B cell (primary cell): ENCODE measurements around the gene FIGNL2.

Experiments
- EZH2 ChIP-seq: IDR thresholded peaks from 2 replicates; pipeline ENCODE4 v1.6.1; 2012; ENCODE audit warnings: borderline replicate concordance, low read depth, mild to moderate bottlenecking, moderate library complexity, low read length; ENCODE audit not compliant: insufficient read depth, poor library complexity, severe bottlenecking
- TF ChIP-seq, protein P1 (sequence below): fragments of 200-600 bp; IDR thresholded peaks from one replicate; pipeline ENCODE4 v1.8.0; 2022; ENCODE audit warnings: antibody characterized with exemption, mild to moderate bottlenecking

DNA sequence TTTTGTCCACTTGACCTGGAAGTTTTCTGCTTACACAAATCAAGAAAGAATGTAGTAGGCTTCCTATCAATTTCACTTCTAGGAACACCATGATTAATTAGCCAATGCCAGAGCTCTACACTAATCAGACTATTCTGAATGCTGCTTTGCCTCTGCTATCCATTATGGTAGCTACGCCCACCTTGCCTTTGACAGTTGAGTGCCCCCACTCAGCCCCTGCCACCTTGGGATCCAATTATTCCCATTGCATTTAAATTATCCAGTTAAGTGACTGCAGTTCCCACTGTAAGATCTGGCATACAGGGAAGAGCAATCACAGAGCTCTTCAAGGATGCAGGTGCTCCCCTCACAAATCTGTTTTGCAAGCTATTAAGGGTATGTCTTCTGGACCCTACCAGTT lies 47.5 kb downstream of the FIGNL2 start:
- TF ChIP-seq, protein P1, sequence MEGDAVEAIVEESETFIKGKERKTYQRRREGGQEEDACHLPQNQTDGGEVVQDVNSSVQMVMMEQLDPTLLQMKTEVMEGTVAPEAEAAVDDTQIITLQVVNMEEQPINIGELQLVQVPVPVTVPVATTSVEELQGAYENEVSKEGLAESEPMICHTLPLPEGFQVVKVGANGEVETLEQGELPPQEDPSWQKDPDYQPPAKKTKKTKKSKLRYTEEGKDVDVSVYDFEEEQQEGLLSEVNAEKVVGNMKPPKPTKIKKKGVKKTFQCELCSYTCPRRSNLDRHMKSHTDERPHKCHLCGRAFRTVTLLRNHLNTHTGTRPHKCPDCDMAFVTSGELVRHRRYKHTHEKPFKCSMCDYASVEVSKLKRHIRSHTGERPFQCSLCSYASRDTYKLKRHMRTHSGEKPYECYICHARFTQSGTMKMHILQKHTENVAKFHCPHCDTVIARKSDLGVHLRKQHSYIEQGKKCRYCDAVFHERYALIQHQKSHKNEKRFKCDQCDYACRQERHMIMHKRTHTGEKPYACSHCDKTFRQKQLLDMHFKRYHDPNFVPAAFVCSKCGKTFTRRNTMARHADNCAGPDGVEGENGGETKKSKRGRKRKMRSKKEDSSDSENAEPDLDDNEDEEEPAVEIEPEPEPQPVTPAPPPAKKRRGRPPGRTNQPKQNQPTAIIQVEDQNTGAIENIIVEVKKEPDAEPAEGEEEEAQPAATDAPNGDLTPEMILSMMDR, result no peak
- no peak for TF ChIP-seq EZH2
